Mammary epithelial cell (primary cell): ENCODE data around the gene C13orf46.

Experiments used
- CTCF ChIP-seq, 2 donors: IDR thresholded peaks in 1 of 2; conservative IDR thresholded peaks in 1 of 2; 2 replicates each; pipeline ENCODE4 v1.5.1; 2011 to 2012; ENCODE audit warnings: inconsistent platforms in 2 of 2, low read length in 2 of 2, mild to moderate bottlenecking in 2 of 2, control low read depth in 1 of 2, low read depth in 1 of 2; ENCODE audit not compliant: insufficient read depth in 1 of 2; ENCODE audit errors: extremely low read depth in 1 of 2
- EZH2 ChIP-seq: IDR thresholded peaks from 2 replicates; pipeline ENCODE4 v1.6.1; 2012; ENCODE audit warnings: low read length, inconsistent platforms, borderline replicate concordance

- TF ChIP-seq CTCF (conservative IDR thresholded peaks at IDR 0.05 in 1 of 2, IDR thresholded peaks at IDR 0.05 in 1 of 2; ENCODE audit: extremely low read depth in 1 of 2, insufficient read depth in 1 of 2, low read depth in 1 of 2, low read length in 2 of 2) (no peak), EZH2 (no peak)
Observed at GRCh38 chr13:113952151-113952982, 21.5 kb downstream of the C13orf46 start.
